Medulla oblongata (tissue), 1 donor: ENCODE results near the gene WDFY3.

Experiments
- DNase-seq: peaks from one replicate; pipeline ENCODE4 v3.0.0-alpha.2; 2015; ENCODE audit errors: extremely low spot score

WDFY3 gene, protein sequence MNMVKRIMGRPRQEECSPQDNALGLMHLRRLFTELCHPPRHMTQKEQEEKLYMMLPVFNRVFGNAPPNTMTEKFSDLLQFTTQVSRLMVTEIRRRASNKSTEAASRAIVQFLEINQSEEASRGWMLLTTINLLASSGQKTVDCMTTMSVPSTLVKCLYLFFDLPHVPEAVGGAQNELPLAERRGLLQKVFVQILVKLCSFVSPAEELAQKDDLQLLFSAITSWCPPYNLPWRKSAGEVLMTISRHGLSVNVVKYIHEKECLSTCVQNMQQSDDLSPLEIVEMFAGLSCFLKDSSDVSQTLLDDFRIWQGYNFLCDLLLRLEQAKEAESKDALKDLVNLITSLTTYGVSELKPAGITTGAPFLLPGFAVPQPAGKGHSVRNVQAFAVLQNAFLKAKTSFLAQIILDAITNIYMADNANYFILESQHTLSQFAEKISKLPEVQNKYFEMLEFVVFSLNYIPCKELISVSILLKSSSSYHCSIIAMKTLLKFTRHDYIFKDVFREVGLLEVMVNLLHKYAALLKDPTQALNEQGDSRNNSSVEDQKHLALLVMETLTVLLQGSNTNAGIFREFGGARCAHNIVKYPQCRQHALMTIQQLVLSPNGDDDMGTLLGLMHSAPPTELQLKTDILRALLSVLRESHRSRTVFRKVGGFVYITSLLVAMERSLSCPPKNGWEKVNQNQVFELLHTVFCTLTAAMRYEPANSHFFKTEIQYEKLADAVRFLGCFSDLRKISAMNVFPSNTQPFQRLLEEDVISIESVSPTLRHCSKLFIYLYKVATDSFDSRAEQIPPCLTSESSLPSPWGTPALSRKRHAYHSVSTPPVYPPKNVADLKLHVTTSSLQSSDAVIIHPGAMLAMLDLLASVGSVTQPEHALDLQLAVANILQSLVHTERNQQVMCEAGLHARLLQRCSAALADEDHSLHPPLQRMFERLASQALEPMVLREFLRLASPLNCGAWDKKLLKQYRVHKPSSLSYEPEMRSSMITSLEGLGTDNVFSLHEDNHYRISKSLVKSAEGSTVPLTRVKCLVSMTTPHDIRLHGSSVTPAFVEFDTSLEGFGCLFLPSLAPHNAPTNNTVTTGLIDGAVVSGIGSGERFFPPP (N-terminal part only)

GRCh38 chr4:84966382-84967242 is at the start of gene WDFY3:
Gene WDFY3 (minus strand): TSS chr4:84966690. CDS start chr4:84860591, 106,099 bp downstream.
- DNase-seq, result peak; percentile 94

GRCh38 chr4:85005865-85006377 is 39.4 kb upstream of the WDFY3 start:
- DNase-seq, result no peak

GRCh38 chr4:85000343-85000742 is 33.9 kb upstream of the WDFY3 start:
- DNase-seq, result no peak

DNA sequence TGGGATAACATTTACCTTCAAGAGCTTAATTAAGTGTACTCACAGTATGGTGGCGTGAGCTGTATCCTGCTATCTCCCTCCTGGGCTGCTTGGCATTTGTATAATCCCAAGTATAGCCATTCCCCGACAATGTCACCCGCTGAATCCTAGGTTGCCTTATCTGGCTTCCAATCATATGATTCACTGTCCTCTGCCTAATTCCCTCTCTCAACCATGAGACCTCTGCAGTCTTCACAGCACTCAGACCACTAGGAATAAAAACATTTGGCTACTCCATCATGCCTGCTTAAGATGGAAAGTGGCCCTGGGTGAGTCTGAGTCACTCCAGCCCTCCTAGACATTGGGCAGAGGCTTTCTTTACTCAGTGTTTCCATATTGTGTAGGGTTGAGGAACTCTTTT is 28.9 kb upstream of the WDFY3 start:
- no peak for DNase-seq

- no peak for DNase-seq
Measured at GRCh38 chr4:84994280-84994679, 27.8 kb upstream of the WDFY3 start.

GRCh38 chr4:84985952-84986351 is 19.5 kb upstream of the WDFY3 start:
- DNase-seq, result no peak

DNA sequence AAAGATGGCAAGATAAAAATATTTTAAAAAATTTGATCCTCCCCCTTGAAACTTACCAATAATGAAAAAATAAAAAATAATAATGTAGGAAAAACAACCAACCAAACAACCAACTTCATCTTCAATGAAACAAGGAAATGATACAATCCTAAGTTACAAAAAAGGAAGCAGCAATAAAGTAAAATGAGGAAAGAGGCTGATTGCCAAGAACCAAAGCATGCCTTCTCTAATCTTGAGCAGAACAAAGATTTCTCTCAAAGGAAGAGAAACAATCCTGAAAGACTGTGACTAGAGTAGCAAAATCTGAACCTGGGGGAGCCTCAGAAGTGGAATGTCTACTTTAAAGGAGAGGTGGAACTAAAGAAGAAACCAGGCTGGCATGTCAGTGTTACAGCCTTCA is 10.9 kb upstream of the WDFY3 start:
- no peak for DNase-seq

GRCh38 chr4:84973856-84974255 is 7.4 kb upstream of the WDFY3 start:
- no peak for DNase-seq

- DNase-seq, result peak; percentile 78
Measured at GRCh38 chr4:84971319-84971932, 4.9 kb upstream of the WDFY3 start.

DNA sequence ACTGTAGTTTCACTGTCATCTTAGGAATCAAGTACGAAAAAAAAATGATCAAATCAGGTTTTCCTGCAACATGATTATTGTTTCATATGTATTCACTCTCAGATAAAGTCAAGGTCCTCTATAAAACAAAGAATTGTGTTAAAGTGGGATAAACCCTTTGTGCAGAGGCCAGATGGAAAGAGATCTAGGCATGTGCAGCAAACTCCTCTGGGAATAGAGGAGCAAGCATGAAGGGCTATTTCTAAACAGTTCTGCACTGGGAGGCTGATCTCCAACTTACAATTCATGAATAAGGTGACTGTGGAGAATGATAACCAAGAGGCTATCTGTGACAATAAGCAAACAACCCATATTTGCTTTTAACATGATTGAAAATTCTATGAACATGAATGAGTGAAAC is 2.4 kb upstream of the WDFY3 start:
- DNase-seq, result no peak

DNA sequence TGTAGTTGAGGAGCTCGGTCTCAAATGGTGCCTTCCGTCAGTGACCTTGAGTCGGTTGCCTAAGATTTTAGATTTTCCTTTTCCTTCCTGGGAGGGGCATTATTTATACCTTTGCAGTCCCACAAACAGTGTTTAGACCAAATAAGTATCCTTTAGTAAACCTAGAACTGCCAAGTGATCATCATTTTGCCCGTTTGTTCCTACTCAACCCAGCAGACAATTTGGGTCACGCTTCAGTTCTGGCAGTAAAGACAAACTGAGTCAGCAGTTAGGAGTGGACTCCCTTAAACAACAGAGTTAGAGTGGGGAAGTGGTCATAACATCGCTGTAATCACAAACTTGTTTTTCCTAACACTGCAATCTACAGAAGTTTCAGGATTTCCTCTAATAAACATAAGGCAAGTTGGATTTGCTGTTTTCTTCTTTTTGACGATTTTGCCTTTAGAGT is 777 bp upstream of the WDFY3 start:
- peak; percentile 87 for DNase-seq

DNA sequence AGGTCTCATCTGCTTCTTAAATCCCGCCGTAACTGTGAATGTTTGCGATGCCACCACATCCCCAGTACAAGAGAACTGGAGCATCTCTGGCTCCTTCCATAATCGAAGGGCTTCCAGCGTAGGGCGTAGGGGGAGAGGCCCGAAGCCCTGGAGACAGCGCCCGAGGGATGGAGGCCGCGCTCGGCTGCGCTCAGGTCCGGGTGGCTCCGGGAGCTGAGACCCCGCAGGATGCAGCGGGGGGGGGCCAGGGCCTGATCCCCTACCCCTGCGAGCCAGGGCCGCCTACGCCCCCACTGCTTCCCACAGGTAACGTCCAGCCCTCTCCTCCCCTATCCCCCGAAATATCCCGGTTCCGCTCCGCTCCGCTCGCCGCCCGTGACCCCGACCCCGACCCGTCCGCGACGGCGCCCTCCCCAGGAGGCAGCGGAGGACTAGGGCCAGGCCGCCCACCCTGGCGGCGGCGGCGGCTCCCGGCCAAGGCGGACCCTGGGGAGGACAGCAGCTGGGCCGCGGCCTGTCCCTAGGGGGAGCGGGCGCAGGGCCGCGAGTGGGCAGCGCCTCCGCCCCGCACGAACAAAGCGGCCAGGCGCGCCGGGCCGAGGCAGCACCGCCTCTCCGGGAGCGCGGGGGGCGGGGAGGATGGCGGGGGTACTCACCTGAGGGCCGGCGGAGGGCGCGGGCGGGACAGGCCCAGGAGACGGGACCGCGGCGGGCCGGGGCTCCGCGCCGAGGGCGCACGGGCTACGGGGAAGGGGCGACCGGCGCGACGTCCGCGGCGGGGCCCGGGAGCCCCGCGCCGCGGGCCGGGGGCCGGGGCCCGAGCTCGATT is 723 bp downstream of the WDFY3 start:
- peak; percentile 50 for DNase-seq

- DNase-seq, result no peak
Measured at GRCh38 chr4:84964995-84965552, 1.4 kb downstream of the WDFY3 start.

DNA sequence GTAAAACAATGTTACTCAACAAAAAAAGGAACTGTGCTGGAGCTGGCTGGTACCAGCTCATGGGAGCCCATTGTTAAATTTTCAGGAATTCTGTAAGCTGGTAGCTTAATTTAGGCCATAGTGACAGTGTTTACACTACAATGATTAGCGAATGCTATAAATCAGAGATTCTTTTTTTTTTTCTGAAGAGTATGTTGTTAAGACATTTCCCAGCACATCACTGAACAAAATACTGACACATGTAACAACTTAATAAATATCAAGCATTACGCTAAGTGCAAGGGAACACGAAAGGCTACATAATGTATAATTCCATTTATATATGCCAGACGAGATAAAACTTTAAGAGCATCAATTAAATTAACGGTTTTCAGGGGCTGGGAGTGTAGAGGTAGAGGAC is 4.4 kb downstream of the WDFY3 start:
- no peak for DNase-seq

GRCh38 chr4:84958434-84958833 is 8.1 kb downstream of the WDFY3 start:
- DNase-seq, result no peak

- DNase-seq, result no peak
Measured at GRCh38 chr4:84957514-84958420, 8.7 kb downstream of the WDFY3 start.

- DNase-seq, result no peak
Measured at GRCh38 chr4:84956014-84956413, 10.5 kb downstream of the WDFY3 start.

DNA sequence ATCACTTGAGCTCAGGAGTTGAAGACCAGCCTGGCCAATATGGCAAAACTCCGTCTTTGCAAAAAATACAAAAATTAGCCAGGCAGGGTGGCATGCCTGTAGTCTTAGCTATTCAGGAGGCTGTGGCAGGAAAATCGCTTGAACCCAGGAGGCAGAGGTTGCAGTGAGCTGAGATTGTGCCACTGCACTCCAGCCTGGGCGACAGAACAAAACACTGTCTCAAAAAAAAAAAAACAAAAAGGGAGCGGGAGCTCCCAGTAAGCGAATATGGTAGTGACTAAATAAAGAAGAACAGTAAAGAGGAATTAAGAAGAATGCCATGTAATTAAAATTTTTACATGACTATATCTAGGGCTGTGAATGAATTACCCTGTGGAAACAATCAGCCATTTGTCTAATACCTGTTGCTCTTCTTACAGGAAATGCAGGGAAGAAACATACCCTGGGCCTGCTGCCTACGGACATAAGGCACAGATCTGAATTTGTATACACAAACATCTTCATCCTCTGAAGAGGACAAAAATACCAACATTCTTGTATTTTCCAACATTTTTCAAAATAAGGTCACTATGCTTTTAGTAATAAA is 11.4 kb downstream of the WDFY3 start:
- no peak for DNase-seq
